Dermis microvascular lymphatic vessel endothelial cell (primary cell): ENCODE measurements around the gene SPATA25. TPM values are rescaled to one million over a fixed set of nuclear protein-coding genes. Genes with fewer than 3 reads are reported as not detected.
A peak's percentile ranks its signal among the peaks of the same experiment; 100 is the strongest.
"Not testable (repeated sequence)": the region's sequence is repeated elsewhere in the genome, so short reads cannot be mapped to it uniquely, and the experiment has no call there.

Experiments used
- DNase-seq, 2 donors: peaks; one replicate each; pipeline versions ENCODE4 v3.0.0 to v3.0.0-alpha.2; 2010; ENCODE audit warnings: low read depth in 2 of 2
- total RNA-seq: library from RNA; depleted of rRNA; stranded (reverse); fragments of >200 nt; gene quantifications from 2 replicates; pipeline ENCODE4 v1.2.1, GENCODE V29; 2014

SPATA25 gene
- total RNA-seq: 0.51 and 1.0 TPM in 2 replicates

DNA sequence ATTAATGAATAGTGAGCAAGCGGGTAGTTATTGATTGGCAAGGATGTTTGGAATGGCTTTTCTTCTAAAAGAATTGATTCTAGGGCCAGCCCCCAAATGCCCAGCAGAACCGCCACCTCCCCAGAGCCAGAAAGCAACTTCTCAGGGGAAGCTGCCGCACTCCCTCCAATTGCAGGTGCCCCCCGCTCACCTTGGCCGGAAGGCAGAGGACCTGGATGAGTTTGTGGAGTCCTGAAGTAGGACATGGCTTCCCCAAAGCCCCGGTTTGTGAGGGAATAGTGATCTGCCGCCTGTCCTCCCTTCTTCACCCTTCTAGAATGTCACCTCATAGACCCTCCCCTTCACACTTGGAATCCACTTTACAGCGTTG lies at the start of gene SPATA25:
Gene SPATA25 (minus strand): TSS at position 277 of the 370 bp plus-strand sequence. CDS start 32 bp downstream, at position 245.
- DNase-seq: no peak

DNA sequence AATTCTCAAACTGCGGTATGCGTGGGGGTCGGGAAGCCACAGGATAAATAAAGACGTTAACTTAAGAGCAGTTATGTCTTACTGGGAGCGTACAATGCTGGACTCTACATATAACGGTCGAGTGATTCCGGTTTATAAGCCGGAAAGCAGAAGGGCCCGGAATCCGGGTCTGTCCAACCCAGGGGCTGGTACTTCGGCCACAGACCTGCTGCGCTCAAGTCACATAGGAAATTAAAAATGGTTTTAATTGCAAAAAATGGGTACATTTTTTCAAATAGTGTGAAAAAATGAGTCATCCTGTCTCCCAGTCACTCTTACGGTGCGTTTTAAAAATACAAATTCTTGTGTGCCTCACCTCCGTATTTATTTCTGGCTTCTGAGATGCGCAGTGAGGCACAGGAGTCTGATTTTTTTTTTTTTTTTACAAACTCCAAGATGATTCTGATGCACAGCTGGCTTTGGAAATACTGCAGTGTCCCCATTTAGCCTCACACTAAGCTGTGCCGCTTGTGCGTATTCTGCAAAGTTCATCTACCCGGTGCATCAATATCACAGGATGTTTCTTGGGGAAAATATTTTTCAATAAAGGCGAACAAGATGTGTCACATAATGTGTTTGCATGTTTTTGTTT lies 48.1 kb upstream of the SPATA25 start:
- no peak for DNase-seq

GRCh38 chr20:45934586-45935415 lies 47.4 kb upstream of the SPATA25 start, which contains the start of gene PCIF1:
PCIF1 (plus strand) TSS chr20:45934683; CDS start chr20:45939000, 4,317 bp downstream.
- peak; percentile 96 to 98 for DNase-seq

DNA sequence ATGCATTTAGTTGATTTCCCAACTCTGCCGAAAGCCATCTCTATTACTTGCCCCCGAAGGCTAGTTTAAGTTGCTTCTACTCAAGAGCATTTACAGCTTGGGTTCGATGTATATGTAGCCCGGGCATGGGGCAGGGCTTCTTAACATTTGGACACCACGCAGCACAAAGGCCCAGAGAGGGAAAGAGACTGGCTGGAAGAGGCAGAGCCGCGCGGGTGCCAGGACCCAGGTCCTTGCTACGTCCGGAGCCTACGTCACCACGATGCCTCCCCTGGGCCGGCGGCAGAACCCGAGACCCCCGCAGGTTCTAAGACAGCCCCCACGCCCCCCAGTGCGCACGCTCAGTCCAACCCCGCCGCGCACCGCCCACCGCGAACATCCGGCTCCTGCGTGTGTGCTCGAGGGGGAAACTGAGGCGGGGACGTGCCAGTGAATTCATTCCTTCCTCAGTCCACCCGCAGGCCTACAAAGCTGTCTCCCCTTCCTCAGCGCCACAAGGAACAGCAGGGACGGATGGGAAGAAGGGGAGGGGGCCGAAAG lies 46.7 kb upstream of the SPATA25 start:
- peak; percentile 7 to 59 for DNase-seq

DNA sequence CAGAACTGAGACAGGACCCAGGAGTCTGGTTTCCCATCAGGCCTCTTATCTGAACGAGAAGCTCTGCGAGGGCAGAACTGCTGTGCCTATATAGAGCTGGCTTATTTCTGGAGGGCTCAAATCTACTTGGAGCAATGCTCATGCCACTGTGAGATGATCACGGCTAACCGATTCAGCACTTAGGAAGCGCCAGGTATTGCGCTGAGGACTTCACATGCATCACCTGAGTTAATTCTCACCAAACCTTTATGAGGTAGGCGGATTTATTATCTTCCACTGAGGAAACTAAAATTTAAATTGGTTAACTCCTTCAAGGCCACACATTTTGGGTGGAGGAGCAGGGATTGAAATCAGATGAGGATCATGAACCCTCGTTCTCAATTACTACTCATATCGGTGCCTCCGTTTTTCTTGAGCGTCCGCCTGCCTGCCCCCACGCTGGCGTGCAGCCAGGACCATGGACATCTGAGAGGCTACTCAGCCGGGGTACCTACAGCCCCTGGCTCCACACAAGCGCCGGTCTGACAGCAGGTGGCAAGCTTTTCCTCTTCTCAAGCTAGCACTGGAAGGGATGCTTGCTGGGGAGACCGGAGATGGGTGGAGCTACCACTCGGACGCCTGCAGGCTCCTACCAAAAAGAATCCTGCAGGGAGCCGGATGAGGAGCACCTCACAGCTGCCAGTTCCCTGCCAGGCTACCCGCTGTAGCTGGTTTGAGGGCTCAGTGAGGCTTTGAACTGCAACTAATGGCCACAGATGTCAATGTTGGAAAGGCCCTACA lies 46.0 kb upstream of the SPATA25 start:
- DNase-seq: peak; percentile 17 to 71

DNA sequence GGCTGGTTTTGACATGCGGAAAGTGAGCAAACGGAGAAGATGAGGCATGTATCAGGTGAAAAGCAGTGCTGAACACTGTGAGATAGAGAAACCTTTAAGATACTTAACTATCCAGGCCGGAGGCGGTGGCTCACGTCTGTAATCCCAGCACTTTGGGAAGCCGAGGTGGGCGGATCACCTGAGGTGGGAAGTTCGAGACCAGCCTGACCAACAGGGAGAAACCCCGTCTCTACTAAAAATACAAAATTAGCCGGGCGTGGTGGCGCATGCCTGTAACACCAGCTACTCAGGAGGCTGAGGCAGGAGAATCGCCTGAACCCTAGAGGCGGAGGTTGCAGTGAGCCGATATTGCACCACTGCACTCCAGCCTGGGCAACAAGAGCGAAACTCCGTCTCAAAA lies 44.3 kb upstream of the SPATA25 start:
- DNase-seq: not testable (repeated sequence)

GRCh38 chr20:45927071-45927878 lies 39.9 kb upstream of the SPATA25 start:
- no peak for DNase-seq

GRCh38 chr20:45926731-45927070 lies 39.3 kb upstream of the SPATA25 start:
- no peak for DNase-seq

GRCh38 chr20:45925821-45926506 lies 38.5 kb upstream of the SPATA25 start:
- DNase-seq: no peak

- peak; percentile 3 to 66 for DNase-seq
Measured at GRCh38 chr20:45924391-45925261, 37.2 kb upstream of the SPATA25 start.

GRCh38 chr20:45921337-45922189 lies 34.1 kb upstream of the SPATA25 start:
- DNase-seq: no peak

DNA sequence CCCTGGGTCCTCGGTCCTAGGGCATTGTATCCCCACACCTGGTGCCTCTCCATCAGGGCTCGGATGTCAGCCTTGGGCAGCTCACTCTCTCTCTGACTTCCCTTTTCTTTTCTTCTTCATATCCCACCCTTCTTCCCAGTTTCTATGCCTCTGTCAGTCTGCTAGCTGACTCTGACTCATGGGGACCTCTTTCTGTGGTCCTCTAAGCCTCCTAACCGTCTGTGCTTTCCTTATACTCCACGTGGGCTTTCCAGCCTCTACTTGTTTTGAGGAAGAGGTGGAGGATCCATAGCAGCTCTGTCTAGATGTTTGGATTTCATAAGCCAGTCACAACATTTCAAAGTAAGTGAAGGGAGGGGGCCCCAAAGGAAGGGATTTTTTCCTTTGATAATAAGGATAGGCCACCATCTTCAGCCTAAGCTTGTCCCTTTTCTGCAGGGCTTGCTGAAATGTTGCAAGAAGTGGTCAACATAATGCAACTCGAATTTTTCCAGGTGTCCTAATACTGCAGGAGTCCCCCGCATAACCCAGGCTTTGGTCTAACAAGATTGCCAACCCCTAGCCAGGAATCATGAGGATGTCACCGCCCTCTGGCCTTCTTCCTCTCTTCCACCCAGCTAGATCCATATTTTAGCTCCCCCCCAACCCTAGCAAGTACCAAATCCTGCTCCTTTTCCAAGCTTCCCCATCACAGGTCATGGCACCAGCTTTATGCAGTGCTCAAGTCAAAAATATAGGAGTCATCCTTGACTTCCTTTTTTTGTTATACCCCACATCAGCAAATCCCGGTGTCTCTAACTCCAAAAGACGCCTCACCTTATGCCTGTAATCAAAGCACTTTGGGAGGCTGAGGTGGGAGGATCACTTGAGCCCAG lies 33.3 kb upstream of the SPATA25 start:
- peak in 1 of 2 donors; percentile 24 for DNase-seq

DNA sequence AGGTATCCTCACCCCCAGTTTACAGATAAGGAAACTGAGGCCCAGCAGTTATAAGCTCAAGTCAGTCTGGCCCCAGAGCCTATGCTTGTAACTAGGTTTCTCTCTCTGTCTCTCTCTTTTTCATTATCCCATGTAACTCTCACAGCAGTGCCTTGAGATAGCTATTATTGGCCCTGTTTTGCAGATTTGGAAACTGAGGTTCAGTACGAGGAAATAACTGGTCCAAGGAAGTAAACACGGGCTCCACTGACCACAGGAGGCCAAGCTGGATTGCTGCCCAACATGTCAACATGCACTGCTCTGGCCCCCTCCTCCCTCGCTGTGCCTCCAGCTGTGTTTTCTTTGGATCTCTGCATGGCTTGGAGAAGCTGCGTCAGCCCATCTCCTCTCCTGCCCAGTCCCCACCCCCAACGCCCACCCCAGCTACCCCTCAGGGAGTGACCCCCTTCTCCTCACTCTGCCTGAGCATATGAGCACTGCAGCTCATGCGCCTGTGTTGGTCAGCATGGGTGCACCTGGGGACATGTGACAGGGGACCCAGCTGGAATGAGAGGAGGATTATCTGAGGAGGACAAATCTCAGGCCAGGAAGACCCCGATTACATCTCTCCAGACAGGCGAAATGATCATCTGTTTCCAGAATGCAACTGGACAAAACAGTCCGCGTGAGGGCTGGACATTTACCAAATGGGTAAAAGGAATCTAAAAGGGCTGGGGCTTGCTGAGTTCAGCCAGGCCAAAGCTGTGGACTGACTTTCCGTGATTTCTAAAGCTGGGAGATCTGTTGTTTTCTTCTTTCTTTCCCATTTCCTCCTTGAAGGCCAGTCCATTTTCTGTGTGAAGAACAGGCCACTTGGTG lies 32.3 kb upstream of the SPATA25 start:
- peak; percentile 47 to 90 for DNase-seq

- DNase-seq: no peak
Measured at GRCh38 chr20:45918779-45919537, 31.5 kb upstream of the SPATA25 start.

- no peak for DNase-seq
Measured at GRCh38 chr20:45918182-45918737, 30.8 kb upstream of the SPATA25 start.

DNA sequence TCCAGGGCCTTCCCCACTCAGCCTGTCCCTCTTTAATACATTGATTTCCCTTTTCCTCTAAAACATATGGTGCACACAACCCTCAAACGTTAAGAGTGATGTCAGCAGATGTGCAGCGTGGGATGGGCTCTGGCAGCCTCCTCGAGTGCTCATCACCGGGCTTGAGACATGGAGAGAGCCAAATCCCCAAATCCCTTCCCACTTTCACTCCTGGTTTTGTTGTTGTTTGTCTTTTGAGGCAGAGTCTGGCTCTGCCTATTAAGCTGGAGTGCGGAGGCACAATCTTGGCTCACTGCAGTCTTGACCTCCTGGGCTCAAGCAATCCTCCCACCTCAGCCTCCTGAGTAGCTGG lies 30.3 kb upstream of the SPATA25 start:
- no peak for DNase-seq
